Heart right ventricle (tissue), 16 donors: ENCODE measurements around the gene COMP. TPM values are rescaled to one million over a fixed set of nuclear protein-coding genes. Genes with fewer than 3 reads are reported as not detected.
"Not testable (repeated sequence)": the region's sequence is repeated elsewhere in the genome, so short reads cannot be mapped to it uniquely, and the experiment has no call there.

ENCODE experiments used
- ATAC-seq, 8 donors: fragments of 200-7000 bp; cut with Tn5 transposase; one replicate each; pipeline ENCODE4 v1.9.1; 2020; ENCODE audit warnings: mild to moderate bottlenecking in 8 of 8, moderate library complexity in 8 of 8, moderate number of reproducible peaks in 1 of 8
- DNase-seq, 2 donors: peaks; one replicate each; pipeline ENCODE4 v3.0.0-alpha.2; 2020
- H3K27ac ChIP-seq, 10 donors: fragments of 200-600 bp; sonication (generic) in 2 of 10; one replicate each; pipeline versions ENCODE4 v1.5.0 to v1.8.0; 2020 to 2022; ENCODE audit warnings: mild to moderate bottlenecking in 3 of 10
- H3K27me3 ChIP-seq, 7 donors: fragments of 200-600 bp; one replicate each; pipeline ENCODE4 v1.8.0; 2021 to 2022; ENCODE audit warnings: mild to moderate bottlenecking in 2 of 7
- H3K36me3 ChIP-seq, 9 donors: fragments of 200-600 bp; sonication (generic) in 1 of 9; one replicate each; pipeline versions ENCODE4 v1.5.0 to v1.8.0; 2020 to 2022; ENCODE audit warnings: mild to moderate bottlenecking in 2 of 9
- H3K4me1 ChIP-seq, 9 donors: fragments of 200-600 bp; sonication (generic) in 1 of 9; one replicate each; pipeline versions ENCODE4 v1.5.0 to v1.8.0; 2020 to 2022; ENCODE audit warnings: mild to moderate bottlenecking in 4 of 9
- H3K4me3 ChIP-seq, 10 donors: fragments of 200-600 bp; sonication (generic) in 2 of 10; one replicate each; pipeline versions ENCODE4 v1.5.0 to v1.8.0; 2020 to 2022; ENCODE audit warnings: mild to moderate bottlenecking in 7 of 10, moderate library complexity in 2 of 10
- H3K9me3 ChIP-seq, 11 donors: fragments of 200-600 bp in 10 of 11; sonication (generic) in 2 of 11; one replicate each; pipeline versions ENCODE4 v1.5.0 to v1.8.0; 2013 to 2022; ENCODE audit warnings: mild to moderate bottlenecking in 2 of 11, control low read depth in 1 of 11, moderate library complexity in 1 of 11
- CTCF ChIP-seq, 9 donors: fragments of 200-600 bp; sonication (generic) in 2 of 9; IDR thresholded peaks; one replicate each; pipeline versions ENCODE4 v1.5.0 to v1.8.0; 2021 to 2022; ENCODE audit warnings: antibody characterized with exemption in 9 of 9, mild to moderate bottlenecking in 5 of 9, moderate library complexity in 1 of 9
- WGBS, 2 donors: extraction: QIAGEN DNeasy Blood & Tissue Kit; methylation state at CpG; one replicate each; pipeline ENCODE4 v1.1.7; 2013; ENCODE audit warnings: inconsistent platforms in 1 of 2; 5-methylcytosine and 5-hydroxymethylcytosine counted together
- intact Hi-C, 10 donors: fragments of 100-400 bp; cut with DNase I; formaldehyde crosslinking; loops; one replicate each; pipeline versions ENCODE4 v1.11.1 to v1.14.2; 2022
- polyA plus RNA-seq, 2 donors: library from polyadenylated mRNA; stranded (reverse); fragments of 200-250 nt; gene quantifications; one replicate each; pipeline ENCODE4 v1.2.3, GENCODE V29; 2013
- total RNA-seq, 10 donors: library from RNA; stranded (reverse); fragmentation: NEBNext Ultra II Directional in 3 of 10; extraction: Animal tissue kit (Norgen Biotek cat#: 25700) in 3 of 10; gene quantifications; one replicate each; pipeline versions ENCODE4 v1.2.1 to v1.2.4, GENCODE V29; 2021 to 2023
- donor health status: Arrhythmogenic right ventricular cardiomyopathy.
- donor health status: ischemic (EF 13 %, LVEDD 7.1; RV severe dilation, severe dysfunction).
- donor health status: healthy with polysubstance abuse.
- donor health status: DM: no; HTN: yes; CAD: no.
- donor health status: DM: no; HTN: no; CAD: no.
- donor health status: ischemic (EF 25% LVEDD 6.9; RV normal size, moderate dysfunction).
- donor health status: ischemic (EF 25% LVEDD 5.7; RV mildly dilated, moderate dysfunction).
- donor health status: healthy.
- donor health status: DM: yes; HTN: yes; CAD: no.
- donor health status: Ischemic cardiomyopathy.
- donor health status: ischemic (EF 35%, LVEDD 5.7; RV mildly dilated, moderate dysfunction).
- donor health status: nonischemic (EF 11% LVEDD 7.7; RV severe dilation, severe dysfunction).
- donor health status: DM: yes; HTN: yes; CAD: no.
- donor health status: PGD.
- donor health status: ischemic (EF 29% LVEDD 5.4; RV normal size, mild dysfunction).
- donor health status: nonischemic (EF 23%, LVEDD 6.1; RV moderate dilation, normal function).

Gene COMP
- total and polyA plus RNA-seq, 12 donors, result 0.13 to 5.9 (median 0.43) TPM; not detected in 2

GRCh38 chr19:18831524-18832305 is 40.6 kb upstream of the COMP start, which contains the start of gene UPF1:
TSS of gene UPF1 (plus strand) at chr19:18831959. CDS start at chr19:18832210, 251 bp downstream.
- whole genome bisulfite sequencing, 2 donors, result 0 to 1% methylated on average over 90 to 95 of the region's 96 CpGs
- peak in 3 of 9 donors; percentile 9 to 24 (median 18) for TF ChIP-seq CTCF (IDR thresholded peaks at IDR 0.05)
- ATAC-seq (peak; percentile 92 to 97 (median 96)), DNase-seq (peak; percentile 93 to 98)
- H3K27me3 ChIP-seq, result peaks cover 0 to 6% (median 0%) of the 10 kb centered on the region in 7 donors
- peaks cover 0 to 25% (median 0%) of the 10 kb centered on the region in 9 donors for H3K36me3 ChIP-seq
- peak within 1 kb of the TSS; percentile 69 to 99 (median 90) for H3K4me3 ChIP-seq
- H3K4me1 ChIP-seq, result peaks cover 13 to 49% (median 44%) of the 10 kb centered on the region in 9 donors
- H3K27ac ChIP-seq, result peak within 1 kb of the TSS in 9 of 10 donors; percentile 84 to 96 (median 86)
- intact Hi-C loops, result loop anchor here in 5 of 10 donors (5.0 to 10.0 kb wide), 3 partner anchors 147 to 157 kb away; partner anchors contain the start of gene CRTC1 (in 4 of the 5)
- peaks cover 0 to 13% (median 6%) of the 10 kb centered on the region in 11 donors for H3K9me3 ChIP-seq

DNA sequence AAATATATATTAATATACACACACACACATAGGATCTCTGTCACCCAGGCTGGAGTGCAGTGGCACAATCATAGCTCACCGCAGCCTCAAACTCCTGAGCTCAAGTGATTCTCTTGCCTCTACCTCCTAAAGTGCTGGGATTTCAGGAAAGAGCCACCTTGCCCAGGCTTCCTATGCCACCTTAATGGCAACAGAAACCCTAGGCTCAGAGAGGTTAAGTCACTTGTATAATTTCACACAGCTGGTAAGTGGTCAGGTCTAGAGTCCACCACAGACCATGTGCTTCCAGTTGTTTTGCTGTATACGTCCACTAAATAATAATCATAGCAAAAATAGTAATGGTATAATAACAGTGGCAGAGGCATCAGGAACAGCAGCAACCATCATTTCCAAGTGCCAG is 39.4 kb upstream of the COMP start:
- 84 to 87% methylated on average over 2 of the region's 2 CpGs for WGBS, 2 donors
- no peak overlapping the region for H3K4me3 ChIP-seq
- peaks cover 13 to 37% (median 34%) of the 10 kb centered on the region in 9 donors for H3K4me1 ChIP-seq
- peaks cover 0 to 15% (median 0%) of the 10 kb centered on the region in 9 donors for H3K36me3 ChIP-seq
- TF ChIP-seq CTCF (IDR thresholded peaks at IDR 0.05), result no peak
- intact Hi-C loops, result loop anchor here in 5 of 10 donors (5.0 to 10.0 kb wide), 3 partner anchors 146 to 156 kb away; partner anchors contain the start of gene CRTC1 (in 4 of the 5)
- no peak for DNase-seq
- H3K27me3 ChIP-seq, result peaks cover 0 to 11% (median 0%) of the 10 kb centered on the region in 7 donors
- peaks cover 0 to 23% (median 8%) of the 10 kb centered on the region in 11 donors for H3K9me3 ChIP-seq
- no peak overlapping the region for H3K27ac ChIP-seq
- no peak for ATAC-seq

DNA sequence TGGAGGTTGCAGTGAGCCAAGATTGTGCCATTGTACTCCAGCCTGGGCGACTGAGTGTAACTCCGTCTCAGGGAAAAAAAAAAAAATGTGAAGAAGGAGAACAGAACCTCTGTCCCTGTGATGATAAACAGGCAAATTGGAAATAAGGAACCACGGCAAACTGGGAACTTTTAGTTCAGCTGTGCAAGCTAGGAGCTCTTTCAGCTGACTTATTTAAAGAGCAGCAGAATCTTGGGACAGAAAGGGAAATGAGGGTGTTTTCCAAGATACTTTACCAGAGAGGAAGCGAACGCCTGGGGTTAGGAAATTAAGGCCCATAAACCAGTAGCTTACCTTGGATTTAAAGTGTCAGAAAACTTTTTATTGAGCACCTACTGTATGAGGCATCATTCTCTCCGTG is 37.7 kb upstream of the COMP start:
- Histone ChIP-seq H3K4me3 (no peak overlapping the region), H3K27me3 (peaks cover 0 to 11% (median 0%) of the 10 kb centered on the region in 7 donors), H3K36me3 (no peaks in the 10 kb centered on the region), H3K27ac (no peak overlapping the region), H3K9me3 (peaks cover 0 to 23% (median 8%) of the 10 kb centered on the region in 11 donors), H3K4me1 (peaks cover 4 to 20% (median 17%) of the 10 kb centered on the region in 9 donors)
- DNase-seq, result no peak
- TF ChIP-seq CTCF (IDR thresholded peaks at IDR 0.05), result no peak
- 54 to 55% methylated on average over 6 of the region's 6 CpGs for WGBS, 2 donors
- no peak for ATAC-seq
- intact Hi-C loops, result no loop called here

GRCh38 chr19:18817574-18817973 is 26.5 kb upstream of the COMP start:
- H3K9me3 ChIP-seq, result no peaks in the 10 kb centered on the region
- H3K27ac ChIP-seq, result no peak overlapping the region
- no peak for TF ChIP-seq CTCF (IDR thresholded peaks at IDR 0.05)
- 83 to 88% methylated on average over 9 of the region's 9 CpGs for WGBS, 2 donors
- intact Hi-C loops, result no loop called here
- H3K4me3 ChIP-seq, result no peak overlapping the region
- ATAC-seq, result no peak
- H3K36me3 ChIP-seq, result no peaks in the 10 kb centered on the region
- no peaks in the 10 kb centered on the region for H3K4me1 ChIP-seq
- peaks cover 0 to 5% (median 0%) of the 10 kb centered on the region in 7 donors for H3K27me3 ChIP-seq
- DNase-seq, result no peak

DNA sequence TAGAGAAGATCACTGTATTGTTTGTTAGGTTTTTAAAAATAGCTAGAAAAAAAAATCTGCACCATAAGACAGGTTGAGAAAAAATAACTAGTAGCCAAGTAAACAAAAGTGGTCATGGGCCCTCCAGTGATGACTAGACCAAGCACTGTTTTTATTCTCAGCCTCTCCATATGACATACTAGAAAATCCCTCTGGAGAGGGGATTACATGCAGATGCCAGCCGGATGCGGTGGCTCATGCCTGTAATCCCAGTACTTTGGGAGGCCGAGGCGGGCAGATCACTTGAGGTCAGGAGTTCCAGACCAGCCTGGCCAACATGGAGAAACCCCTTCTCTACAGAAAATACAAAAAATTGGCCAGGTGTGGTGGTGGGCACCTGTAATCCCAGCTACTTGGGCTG is 25.5 kb upstream of the COMP start:
- H3K4me3 ChIP-seq, H3K9me3 ChIP-seq, ATAC-seq, H3K27me3 ChIP-seq, intact Hi-C loops, DNase-seq, H3K27ac ChIP-seq, H3K4me1 ChIP-seq, H3K36me3 ChIP-seq: not testable (repeated sequence)
- WGBS, 2 donors, result 95 to 97% methylated on average over 4 of the region's 4 CpGs
